WTC11 (cell line): ENCODE data around the gene RILPL1. TPM values are rescaled to one million over a fixed set of nuclear protein-coding genes. Genes with fewer than 3 reads are reported as not detected.

Experiments used
- ATAC-seq: fragments of 200-7000 bp; cut with Tn5 transposase; 2 replicates; pipeline ENCODE4 v1.10.0; 2021; ENCODE audit warnings: mild to moderate bottlenecking, moderate library complexity
- CTCF ChIA-PET: fragments of 300-600 bp; sonication (Branson Sonifier 250); formaldehyde crosslinking; loops from one replicate; lab custom pipeline; 2021; ENCODE audit warnings: antibody characterized with exemption; lab: Charles Lee
- POLR2A ChIA-PET: fragments of 350-600 bp; sonication (Branson Sonifier 250); formaldehyde crosslinking; loops from one replicate; lab custom pipeline; 2021; ENCODE audit warnings: antibody characterized with exemption; lab: Charles Lee
- DNase-seq: peaks from one replicate; pipeline ENCODE4 v3.0.0; 2021; ENCODE audit warnings: low spot score
- H3K27ac Mint-ChIP-seq: 2 replicates; pipeline ENCODE4 v1.8.0; 2021; ENCODE audit warnings: mixed read lengths
- H3K27me3 Mint-ChIP-seq: 2 replicates; pipeline ENCODE4 v1.8.0; 2021; ENCODE audit warnings: low read depth, mild to moderate bottlenecking, moderate library complexity, mixed read lengths
- H3K36me3 Mint-ChIP-seq: 2 replicates; pipeline ENCODE4 v1.8.0; 2021; ENCODE audit warnings: mixed read lengths
- H3K4me1 Mint-ChIP-seq: 2 replicates; pipeline ENCODE4 v1.8.0; 2022; ENCODE audit warnings: mixed read lengths
- H3K4me3 Mint-ChIP-seq: 2 replicates; pipeline ENCODE4 v1.8.0; 2021; ENCODE audit warnings: mild to moderate bottlenecking, moderate library complexity, mixed read lengths
- H3K9me3 Mint-ChIP-seq: 2 replicates; pipeline ENCODE4 v1.8.0; 2021; ENCODE audit warnings: mixed read lengths
- ATF2 ChIP-seq: sonication (generic); formaldehyde crosslinking; IDR thresholded peaks from 2 replicates; pipeline ENCODE4 v1.8.1; 2022; ENCODE audit warnings: low read depth, missing genetic modification reagents, borderline replicate concordance
- ETV6 ChIP-seq: sonication (generic); formaldehyde crosslinking; IDR thresholded peaks from 2 replicates; pipeline ENCODE4 v1.8.1; 2022; ENCODE audit warnings: mild to moderate bottlenecking, missing genetic modification reagents
- GRHL2 ChIP-seq: fragments of 250-450 bp; sonication (Bioruptor Pico); IDR thresholded peaks from 2 replicates; pipeline ENCODE4 v1.8.0; 2022; ENCODE audit warnings: mild to moderate bottlenecking, moderate library complexity; ENCODE audit not compliant: insufficient replicate concordance, severe bottlenecking
- JUN ChIP-seq: sonication (generic); formaldehyde crosslinking; IDR thresholded peaks from 2 replicates; pipeline ENCODE4 v1.8.0; 2023; ENCODE audit warnings: mild to moderate bottlenecking, missing genetic modification reagents
- KAT7 ChIP-seq: sonication (generic); formaldehyde crosslinking; IDR thresholded peaks from 2 replicates; pipeline ENCODE4 v1.8.1; 2023; ENCODE audit warnings: missing genetic modification reagents, mild to moderate bottlenecking, borderline replicate concordance
- NFYB ChIP-seq: sonication (generic); formaldehyde crosslinking; conservative IDR thresholded peaks from 2 replicates; pipeline ENCODE4 v1.8.0; 2022; ENCODE audit warnings: low read depth, missing genetic modification reagents
- PRDM15 ChIP-seq: sonication (generic); formaldehyde crosslinking; IDR thresholded peaks from 2 replicates; pipeline ENCODE4 v1.8.0; 2022; ENCODE audit warnings: missing genetic modification reagents
- RELA ChIP-seq: sonication (generic); formaldehyde crosslinking; IDR thresholded peaks from 2 replicates; pipeline ENCODE4 v1.8.1; 2022; ENCODE audit warnings: missing genetic modification reagents, mild to moderate bottlenecking, borderline replicate concordance
- RORB ChIP-seq: fragments of 250-450 bp; sonication (Bioruptor Pico); IDR thresholded peaks from 2 replicates; pipeline ENCODE4 v1.9.0; 2021; ENCODE audit warnings: mild to moderate bottlenecking
- ZMAT4 ChIP-seq: fragments of 250-450 bp; sonication (Bioruptor Pico); IDR thresholded peaks from 2 replicates; pipeline ENCODE4 v1.9.0; 2021; ENCODE audit warnings: mild to moderate bottlenecking
- ZNF317 ChIP-seq: sonication (generic); formaldehyde crosslinking; IDR thresholded peaks from 2 replicates; pipeline ENCODE4 v1.8.1; 2023; ENCODE audit warnings: low read depth, mild to moderate bottlenecking, moderate library complexity, missing genetic modification reagents, borderline replicate concordance
- ZNF396 ChIP-seq: fragments of 250-450 bp; sonication (Bioruptor Pico); IDR thresholded peaks from 2 replicates; pipeline ENCODE4 v1.8.0; 2021; ENCODE audit warnings: mild to moderate bottlenecking, moderate library complexity, borderline replicate concordance
- total RNA-seq: library from RNA; stranded (reverse); gene quantifications from 3 replicates; pipeline ENCODE4 v1.2.3, GENCODE V29; 2021
- TF ChIP-seq, protein P1 (sequence below): fragments of 250-450 bp; sonication (Bioruptor Pico); IDR thresholded peaks from 2 replicates; pipeline ENCODE4 v1.9.0; 2021; ENCODE audit warnings: mild to moderate bottlenecking
- TF ChIP-seq, protein P2 (sequence below): sonication (generic); formaldehyde crosslinking; IDR thresholded peaks from 2 replicates; pipeline ENCODE4 v1.8.1; 2023; ENCODE audit warnings: mild to moderate bottlenecking, missing genetic modification reagents

Gene RILPL1
- total RNA-seq, 1 experiment from 2014 or later: 8.2 TPM

GRCh38 chr12:123475246-123475703 lies 58.2 kb downstream of the RILPL1 start (continued):
- TF ChIP-seq ZMAT4 (CRISPR knock-in tag) (no peak), RELA (CRISPR knock-in tag) (no peak), ZNF396 (no peak), ZNF317 (CRISPR knock-in tag) (no peak), GRHL2 (CRISPR knock-in tag) (no peak), ATF2 (CRISPR knock-in tag) (no peak), NFYB (no peak), JUN (no peak), RORB (CRISPR knock-in tag) (no peak), ETV6 (no peak), KAT7 (CRISPR knock-in tag) (no peak), PRDM15 (CRISPR knock-in tag) (no peak)
- TF ChIP-seq, protein P1, sequence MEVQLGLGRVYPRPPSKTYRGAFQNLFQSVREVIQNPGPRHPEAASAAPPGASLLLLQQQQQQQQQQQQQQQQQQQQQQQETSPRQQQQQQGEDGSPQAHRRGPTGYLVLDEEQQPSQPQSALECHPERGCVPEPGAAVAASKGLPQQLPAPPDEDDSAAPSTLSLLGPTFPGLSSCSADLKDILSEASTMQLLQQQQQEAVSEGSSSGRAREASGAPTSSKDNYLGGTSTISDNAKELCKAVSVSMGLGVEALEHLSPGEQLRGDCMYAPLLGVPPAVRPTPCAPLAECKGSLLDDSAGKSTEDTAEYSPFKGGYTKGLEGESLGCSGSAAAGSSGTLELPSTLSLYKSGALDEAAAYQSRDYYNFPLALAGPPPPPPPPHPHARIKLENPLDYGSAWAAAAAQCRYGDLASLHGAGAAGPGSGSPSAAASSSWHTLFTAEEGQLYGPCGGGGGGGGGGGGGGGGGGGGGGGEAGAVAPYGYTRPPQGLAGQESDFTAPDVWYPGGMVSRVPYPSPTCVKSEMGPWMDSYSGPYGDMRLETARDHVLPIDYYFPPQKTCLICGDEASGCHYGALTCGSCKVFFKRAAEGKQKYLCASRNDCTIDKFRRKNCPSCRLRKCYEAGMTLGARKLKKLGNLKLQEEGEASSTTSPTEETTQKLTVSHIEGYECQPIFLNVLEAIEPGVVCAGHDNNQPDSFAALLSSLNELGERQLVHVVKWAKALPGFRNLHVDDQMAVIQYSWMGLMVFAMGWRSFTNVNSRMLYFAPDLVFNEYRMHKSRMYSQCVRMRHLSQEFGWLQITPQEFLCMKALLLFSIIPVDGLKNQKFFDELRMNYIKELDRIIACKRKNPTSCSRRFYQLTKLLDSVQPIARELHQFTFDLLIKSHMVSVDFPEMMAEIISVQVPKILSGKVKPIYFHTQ: no peak
- TF ChIP-seq, protein P2, sequence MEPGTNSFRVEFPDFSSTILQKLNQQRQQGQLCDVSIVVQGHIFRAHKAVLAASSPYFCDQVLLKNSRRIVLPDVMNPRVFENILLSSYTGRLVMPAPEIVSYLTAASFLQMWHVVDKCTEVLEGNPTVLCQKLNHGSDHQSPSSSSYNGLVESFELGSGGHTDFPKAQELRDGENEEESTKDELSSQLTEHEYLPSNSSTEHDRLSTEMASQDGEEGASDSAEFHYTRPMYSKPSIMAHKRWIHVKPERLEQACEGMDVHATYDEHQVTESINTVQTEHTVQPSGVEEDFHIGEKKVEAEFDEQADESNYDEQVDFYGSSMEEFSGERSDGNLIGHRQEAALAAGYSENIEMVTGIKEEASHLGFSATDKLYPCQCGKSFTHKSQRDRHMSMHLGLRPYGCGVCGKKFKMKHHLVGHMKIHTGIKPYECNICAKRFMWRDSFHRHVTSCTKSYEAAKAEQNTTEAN (CRISPR knock-in tag): no peak
- TF ChIP-seq, all 79 proteins: peak for 0

- ChIA-PET CTCF (no interaction called here), POLR2A (no interaction called here)
- Mint-ChIP-seq H3K36me3 (peaks cover 12% of the 10 kb centered on the region; the same call in 1 of the 2 replicates), H3K27me3 (no peaks in the 10 kb centered on the region), H3K4me1 (no peaks in the 10 kb centered on the region), H3K4me3 (no peak overlapping the region), H3K9me3 (no peaks in the 10 kb centered on the region), H3K27ac (0 out of 2 replicates have a peak overlapping the region, but pooled peaks have one; percentile 25)
- DNase-seq (no peak), ATAC-seq (no peak)
- TF ChIP-seq GRHL2 (CRISPR knock-in tag): no peak
Observed at GRCh38 chr12:123474485-123475245, 58.9 kb downstream of the RILPL1 start.
